ENCODE measurements around the gene ZNF180. TPM values are rescaled to one million over a fixed set of nuclear protein-coding genes. Genes with fewer than 3 reads are reported as not detected.
"Not testable (repeated sequence)": the region's sequence is repeated elsewhere in the genome, so short reads cannot be mapped to it uniquely, and the experiment has no call there.

Gene ZNF180
- total RNA-seq (2014; rRNA removed; shearing (Covaris generic)) = 12.1 and 12.3 TPM in 2 replicates

DNA sequence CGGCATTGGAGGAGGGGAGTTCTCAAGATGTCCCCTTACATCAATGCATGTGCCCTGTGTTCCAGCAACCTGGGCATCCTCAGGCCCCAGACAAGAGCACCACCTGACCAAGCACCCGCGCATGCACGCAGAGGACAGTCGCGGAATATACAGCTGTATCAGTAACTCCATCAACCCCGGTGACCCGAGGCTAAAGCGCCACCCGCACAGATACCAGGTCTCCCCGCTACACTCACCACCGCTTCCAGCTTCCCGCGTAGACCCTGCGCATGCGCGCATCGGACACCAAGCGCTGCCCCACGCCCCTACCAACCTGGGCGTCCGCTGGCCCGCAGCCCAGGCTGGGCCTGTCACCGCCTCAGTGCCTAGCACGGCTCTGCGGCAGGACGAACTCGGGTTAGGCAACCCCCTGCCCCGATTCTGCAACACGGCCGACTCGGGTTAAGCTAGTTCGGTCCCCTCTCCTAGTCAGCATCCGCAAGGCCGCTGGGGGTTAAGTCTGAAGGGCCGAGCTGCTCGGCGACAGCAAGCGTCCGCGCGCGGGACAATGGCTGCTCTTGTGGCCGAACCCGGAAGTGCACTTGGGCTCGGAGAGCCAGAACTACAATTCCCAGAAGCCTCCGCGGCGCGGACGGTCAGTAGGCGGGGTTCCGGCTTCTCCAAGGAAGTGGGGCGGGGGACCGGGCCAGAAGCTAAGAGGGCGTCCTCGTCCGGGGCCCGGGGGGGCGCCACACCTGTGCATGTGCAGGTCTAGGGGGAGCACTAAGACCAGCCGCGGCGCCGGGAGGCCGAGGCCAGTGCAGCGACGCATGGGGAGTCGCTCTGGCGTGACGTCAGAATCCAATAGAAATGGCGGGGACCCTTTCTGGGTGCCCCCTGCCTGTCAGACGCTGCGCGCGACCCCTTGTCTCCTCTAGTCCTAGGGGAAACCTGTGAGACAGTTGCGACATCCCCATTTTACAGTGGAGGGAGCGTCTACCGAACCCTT, at the start of gene ZNF180:
TSS of gene ZNF180 (minus strand) at position 561 of the 988 bp plus-strand sequence. CDS start 3,188 bp downstream, outside the sequence.
- peak; percentile 100 for DNase-seq (ENCODE audit: low spot score)

DNA sequence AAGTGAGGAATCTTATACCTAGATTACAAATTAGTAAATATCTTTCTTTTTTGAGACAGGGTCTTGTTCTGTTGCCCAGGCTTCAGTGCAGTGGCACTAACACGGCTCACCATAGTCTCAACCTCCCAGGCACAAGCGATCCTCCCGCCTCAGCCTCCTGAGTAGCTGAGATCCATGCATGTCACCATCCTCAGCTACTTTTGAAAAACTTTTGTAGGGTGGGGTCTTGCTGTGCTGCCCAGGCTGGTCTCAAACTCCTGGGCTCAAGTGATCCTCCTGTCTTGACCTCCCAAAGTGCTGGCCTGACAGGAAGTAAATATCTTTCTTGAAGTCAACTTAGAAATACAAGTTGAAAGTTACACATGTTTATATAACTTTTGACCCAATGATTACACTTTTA, 49.2 kb upstream of the ZNF180 start:
- no peak for DNase-seq (ENCODE audit: low spot score)

DNA sequence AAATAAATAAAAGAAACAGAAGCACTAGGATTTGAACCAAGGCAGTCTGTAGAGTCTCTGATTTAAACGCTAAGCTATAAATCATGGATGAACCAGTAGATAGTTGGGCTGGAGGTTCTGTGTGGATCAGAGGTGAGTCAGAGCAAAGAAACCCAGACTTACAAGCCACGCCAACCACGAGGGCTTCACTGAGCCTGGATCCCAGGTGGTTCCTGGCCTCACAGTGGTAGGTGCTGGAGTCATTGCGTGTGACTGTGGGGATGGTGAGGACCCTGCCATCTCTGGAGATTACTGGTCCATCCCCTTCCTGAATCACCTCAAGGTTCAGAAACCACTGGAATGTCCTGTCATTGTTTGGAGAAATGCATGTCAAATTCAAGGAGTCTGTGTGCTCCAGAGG, 48.4 kb upstream of the ZNF180 start:
- no peak for DNase-seq (ENCODE audit: low spot score)

DNA sequence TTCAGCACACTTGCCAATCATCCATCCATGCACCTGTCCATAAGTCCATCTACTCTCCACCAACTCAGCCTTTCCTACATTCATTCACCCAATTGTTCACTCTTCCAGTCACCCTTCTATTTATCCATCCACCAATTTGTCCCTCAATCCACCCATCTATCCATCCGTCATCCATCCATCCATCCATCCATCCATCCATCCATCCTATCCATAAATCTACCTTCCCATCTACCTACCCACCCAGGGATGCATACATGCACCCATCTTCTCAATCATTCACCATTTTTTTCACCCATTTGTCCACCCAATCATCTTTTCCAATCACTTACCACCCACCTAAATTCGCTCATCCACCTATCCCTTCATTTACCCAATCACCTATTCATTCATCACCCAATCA, 43.7 kb upstream of the ZNF180 start:
- no peak for DNase-seq (ENCODE audit: low spot score)

DNA sequence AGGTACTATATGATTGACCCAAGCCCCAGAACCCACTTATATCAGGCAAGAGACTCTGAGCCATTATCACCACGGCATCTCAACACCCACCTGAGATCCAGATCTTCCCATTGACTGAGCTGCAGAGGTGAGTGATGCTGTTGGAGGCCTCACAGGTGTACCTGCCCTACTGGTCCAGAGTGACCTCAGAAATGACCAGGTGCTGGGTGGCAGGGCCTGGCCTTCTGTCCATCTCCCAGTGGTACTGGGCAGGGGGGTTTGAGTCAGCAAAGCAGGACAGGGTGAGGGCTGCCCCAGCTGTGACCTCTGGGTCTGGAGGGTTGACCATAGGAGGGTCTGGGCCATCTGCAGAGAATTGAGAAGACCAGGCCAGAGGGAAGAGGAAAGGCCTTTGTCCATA, 42.3 kb upstream of the ZNF180 start:
- DNase-seq (ENCODE audit: low spot score) = no peak

DNA sequence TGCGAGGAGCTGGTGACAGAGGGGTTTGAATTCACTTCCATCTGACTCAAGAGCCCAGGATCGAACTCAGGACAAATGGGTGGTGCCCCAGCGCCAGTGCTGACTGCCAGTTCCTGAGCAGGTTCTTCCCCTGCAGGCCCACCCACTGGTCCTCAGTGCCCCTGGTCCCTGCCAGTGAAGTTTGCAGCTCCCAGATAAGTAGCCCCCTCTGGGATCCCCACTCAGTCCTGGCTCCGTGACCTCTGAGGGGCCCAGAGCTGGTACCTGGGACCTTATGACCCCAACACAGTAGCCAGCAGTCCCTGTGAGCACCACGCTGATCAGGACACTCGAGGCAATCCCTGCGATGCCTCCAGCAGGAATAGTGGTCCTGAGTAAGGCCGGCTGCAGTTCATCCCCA, 40.4 kb upstream of the ZNF180 start:
- DNase-seq (ENCODE audit: low spot score) = no peak

DNA sequence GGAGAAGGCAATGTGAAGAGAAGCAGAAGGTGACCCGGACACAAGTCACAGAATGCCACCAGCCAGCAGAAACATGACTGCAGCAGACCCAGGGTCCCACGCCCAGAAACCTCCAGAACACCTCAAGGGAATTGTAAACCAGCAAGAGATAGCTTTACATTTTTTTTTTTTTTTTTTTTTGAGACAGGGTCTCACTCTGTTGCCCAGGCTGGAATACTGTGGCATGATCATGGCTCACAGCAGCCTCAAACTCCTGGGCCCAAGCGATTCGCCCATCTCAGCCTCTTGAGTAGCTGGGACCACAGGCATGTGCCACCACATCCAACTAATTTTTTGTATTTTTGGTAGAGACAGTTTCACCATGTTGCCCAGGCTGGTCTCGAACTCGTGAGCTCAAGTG, 39.7 kb upstream of the ZNF180 start:
- DNase-seq (ENCODE audit: low spot score) = no peak

DNA sequence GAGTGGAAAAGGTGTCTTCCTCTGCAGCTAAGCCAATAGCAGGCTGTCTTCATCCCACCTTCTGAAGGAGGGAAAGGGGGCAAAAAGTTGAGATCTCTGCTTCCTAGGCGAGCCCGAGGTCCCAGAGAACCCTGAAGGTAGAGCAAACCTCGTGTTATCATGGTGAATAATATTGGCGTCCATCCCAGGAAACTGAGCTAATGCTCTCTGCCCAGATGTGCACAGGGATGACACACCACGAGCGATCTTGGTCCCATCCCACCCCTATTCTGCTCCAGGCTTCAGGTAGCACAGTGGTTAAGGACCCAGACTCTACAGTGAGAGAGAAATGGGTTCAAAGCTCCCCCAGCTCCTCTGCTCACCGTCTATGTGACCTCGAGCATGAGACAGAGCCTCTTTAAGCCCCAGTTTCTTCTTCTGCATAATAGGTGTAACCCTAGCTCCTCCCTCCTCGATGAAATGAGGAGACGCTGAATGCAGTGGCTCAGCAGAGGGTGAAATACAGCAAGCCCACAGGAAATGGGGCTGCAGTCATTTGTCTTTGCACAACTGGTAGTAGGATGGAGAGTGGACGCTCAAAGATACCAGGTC, 39.0 kb upstream of the ZNF180 start:
- no peak for DNase-seq (ENCODE audit: low spot score)

DNA sequence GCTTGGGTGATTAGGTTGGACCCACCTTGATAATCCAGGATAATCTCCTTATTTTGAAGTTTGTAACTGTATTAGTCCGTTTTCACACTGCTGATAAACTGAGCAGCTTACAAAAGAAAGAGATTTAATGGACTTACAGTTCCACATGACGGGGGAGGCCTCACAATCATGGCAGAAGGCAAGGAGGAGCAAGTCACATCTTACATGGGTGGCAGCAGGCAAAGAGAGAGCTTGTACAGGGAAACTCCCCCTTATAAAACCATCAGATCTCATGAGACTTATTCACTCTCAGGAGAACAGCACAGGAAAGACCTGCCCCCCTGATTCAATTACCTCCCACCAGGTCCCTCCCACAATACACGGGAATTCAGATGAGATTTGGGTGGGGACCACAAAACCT, 35.0 kb upstream of the ZNF180 start:
- DNase-seq (ENCODE audit: low spot score) = not testable (repeated sequence)

DNA sequence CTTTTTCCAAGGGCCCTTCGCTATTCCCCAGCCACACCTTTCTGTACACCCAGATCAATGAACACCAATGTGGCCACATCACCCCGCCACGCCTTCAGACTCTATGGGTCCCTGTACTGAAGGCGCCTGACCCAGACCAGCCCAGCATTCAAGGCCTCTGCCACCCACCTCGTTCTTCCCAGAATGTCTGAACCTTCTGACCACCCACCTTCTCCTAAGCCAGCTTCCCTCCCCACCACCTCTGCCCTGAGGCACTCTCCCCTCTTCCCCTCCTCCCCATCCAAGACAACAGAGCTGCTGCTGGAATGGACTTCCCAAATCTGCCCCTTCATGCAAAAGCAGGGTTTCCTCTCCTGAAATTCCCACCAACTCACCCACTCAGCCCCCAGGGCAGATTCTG, 32.5 kb upstream of the ZNF180 start:
- no peak for DNase-seq (ENCODE audit: low spot score)

DNA sequence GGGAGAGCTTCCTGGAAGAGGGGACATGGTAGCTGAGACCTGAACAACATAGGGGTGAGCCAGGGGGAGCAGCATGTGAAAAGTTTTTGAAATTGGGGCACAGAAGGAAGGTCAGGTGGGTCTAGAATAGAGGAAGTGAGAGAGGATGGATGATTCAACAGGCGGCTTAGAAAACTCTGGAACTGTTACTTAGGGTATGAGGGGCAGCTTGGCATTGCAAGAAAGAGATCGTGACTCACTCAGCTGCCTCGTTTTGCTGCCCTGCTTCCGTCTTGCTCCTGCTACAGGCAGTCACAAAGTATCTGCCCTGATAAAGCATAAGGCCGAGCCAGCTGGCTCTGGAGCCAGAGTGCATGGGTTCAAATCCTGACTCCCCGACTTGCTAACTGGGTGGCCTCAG, 30.5 kb upstream of the ZNF180 start:
- DNase-seq (ENCODE audit: low spot score) = no peak

DNA sequence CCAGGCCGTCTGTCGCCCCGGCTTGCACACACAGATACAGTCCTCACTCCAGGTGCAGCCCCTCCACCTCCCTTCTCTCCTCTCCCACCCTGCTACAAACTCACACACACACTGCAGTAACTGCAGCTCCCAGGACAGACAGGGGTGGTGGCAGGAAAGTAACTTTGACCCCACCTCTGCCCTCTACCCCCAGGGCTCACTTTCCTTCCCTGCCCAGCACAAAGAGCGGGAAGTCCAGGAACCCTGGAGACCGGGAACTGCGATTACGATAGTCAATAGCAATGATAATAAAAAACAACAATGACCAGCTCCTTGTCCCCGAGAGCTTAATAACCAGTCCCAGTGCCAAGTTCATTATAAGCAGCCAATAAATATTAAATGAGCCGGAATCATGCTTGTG, 29.2 kb upstream of the ZNF180 start, which contains the start of gene CEACAM20:
TSS of gene CEACAM20 (minus strand) at position 140 of the 400 bp plus-strand sequence. CDS start 166 bp downstream, outside the sequence.
- DNase-seq (ENCODE audit: low spot score) = no peak

DNA sequence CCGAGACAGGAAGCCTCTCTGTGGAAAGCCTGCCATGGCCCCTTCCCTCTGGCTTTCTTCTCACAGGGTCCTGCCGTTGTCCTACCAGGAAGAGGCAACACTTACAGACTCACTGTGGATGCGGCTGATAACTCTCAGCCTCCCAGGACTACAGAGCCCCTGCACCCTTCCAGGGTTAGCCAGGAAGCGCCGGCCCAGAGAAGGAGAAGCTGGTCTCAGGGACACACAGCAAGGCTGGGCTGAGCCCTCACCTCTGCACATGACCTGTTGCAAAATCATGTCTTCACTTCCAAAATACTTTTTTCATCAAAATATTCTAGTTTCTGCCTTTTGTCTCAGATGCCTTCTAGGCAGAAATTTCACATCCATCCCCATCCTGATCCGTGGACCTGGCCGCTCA, 27.2 kb upstream of the ZNF180 start:
- no peak for DNase-seq (ENCODE audit: low spot score)

DNA sequence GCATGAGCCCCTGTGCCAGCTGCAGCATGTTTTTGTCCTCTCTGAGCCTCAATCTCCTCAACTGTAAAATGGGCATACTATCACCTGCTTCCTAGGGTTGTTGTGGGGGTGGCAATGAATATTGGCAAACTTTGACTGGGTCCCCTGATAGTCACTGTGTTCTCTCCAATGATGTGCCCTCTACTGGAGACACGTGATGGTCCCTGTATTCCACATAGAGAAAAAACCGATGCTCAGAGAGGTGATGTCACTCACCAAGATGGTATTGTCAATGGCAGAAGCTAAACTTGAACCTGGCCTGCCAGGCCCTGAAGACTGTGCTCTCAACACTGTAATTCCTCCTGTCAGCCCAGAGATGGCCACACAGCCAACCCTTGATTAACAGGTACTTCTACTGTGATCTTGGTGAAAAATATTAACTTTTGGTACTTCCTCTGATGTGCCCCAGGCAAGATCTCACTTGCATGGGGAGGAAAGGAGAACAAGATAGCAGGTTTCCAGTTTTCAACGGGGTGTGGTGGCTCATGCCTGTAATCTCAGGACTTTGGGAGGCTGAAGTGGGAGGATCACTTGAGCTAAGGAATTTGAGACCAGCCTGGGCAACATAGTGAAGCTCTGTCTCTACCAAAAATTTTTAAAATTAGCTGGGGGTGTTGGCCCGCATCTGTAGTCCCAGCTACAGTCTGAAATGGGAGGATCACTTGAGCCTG, 25.6 kb upstream of the ZNF180 start:
- peak; percentile 8 for DNase-seq (ENCODE audit: low spot score)

DNA sequence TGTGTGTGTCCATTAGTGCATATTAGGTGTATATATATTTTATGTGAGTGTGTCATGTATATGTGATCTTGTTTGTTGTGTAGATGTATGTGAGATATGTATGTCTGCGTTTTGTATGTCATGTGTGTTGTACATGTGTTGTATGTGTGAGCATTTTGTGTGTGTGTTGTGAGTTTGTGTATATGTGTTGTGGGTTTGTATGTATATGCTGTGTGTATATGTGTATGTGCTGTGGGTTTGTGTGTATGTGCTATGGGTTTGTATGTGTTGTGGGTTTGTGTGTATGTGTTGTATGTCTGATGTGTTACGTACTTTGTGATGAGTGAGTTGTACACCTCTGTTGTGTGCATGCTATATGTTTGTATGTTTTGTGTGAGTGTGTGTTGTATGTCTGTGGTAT, 21.0 kb upstream of the ZNF180 start:
- DNase-seq (ENCODE audit: low spot score) = no peak

DNA sequence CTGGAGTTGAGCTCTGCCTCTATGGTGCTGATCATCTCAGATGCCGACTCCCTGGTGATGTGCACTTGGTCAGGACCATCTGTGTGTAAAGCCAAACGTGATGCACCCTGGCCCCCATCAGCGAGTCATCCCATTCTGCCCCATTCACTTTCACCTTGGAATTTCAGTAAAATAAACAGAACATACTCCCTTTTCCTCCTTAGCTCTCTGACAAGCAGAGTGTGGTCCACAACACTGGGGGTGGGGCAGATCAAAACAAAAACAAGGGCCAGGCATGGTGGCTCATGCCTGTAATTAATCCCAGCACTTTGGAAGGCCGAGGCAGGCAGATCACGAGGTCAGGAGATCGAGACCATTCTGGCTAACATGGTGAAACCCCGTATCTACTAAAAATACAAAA, 16.8 kb upstream of the ZNF180 start:
- DNase-seq (ENCODE audit: low spot score) = no peak

DNA sequence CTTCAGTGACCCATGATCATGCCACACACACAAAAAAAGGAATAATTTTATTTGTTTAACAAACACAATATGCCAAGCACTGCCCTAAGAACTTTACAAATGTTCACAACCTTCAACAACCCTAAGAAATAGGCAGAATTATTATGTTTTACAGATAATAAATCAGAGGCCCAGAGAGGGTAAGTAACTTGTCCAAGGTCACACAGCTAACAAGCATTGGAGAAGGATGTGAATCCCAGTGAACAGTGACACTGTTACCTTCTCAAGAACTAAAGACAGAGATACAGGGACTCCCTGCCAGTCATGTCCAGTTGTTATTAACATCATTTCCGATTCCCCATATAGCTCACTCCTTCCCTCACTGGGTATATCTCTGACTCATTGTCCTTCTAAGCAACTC, 15.6 kb upstream of the ZNF180 start:
- DNase-seq (ENCODE audit: low spot score) = no peak

DNA sequence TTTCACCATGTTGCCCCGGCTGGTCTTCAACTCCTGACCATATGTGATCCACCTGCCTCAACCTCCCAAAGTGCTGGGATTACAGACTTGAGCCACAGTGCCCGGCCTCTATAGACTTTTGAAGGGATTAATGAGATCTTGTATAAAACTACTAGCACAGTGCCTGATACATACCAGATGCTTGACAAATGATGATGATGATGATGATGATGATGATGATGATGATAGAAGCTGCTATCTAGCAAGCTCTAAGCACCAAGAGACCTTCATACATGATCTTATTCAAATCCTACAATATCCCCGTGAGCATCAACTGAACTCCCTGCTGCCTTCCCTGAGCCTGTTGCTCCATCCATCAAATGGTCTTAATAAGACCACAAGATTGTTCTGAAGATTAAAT, 14.7 kb upstream of the ZNF180 start:
- DNase-seq (ENCODE audit: low spot score) = no peak

DNA sequence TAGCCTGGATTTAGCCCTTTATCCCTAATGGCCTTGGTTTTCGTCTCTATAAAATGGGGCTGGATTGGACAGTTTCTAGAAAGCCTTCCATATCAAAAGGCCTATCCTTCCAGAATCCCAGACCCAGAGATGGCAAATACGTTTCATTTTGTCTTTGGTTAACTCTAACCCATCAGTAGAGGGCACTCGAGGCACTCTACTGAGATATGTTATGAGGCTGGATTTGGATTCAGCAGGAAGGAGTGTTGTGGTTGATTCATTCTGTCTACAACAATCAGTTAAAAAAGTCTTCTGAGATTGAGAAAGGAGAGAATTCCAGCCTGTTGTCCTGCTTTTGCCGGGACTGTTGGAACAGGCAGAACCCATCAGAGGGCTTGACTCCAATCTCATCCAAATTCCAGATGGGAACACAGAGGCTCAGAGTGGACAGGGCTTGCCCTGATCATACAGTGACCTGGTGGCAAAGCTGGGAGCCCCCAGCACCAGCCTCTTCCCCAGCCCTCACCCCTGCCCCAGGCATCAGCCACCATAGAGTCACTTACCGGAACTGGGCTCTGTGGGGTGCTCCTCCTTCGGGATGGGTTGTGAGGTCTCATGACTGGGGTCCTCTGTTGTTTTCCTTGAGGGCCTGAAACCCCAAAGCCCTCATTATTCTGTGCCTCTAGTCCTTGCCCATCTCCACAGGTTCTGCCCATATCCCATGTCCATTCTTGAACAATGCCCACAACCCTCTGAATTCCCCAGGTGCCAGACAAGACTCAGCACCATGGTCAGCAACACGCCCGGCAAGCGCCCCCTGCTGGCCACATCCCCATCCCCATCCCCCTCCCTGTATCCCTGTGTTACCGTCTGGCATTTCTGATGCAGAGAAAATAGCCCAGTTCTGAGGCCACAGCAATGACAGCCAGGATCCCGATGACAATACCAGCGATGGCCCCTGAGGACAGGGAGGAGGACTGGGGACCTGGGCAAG, 12.3 kb upstream of the ZNF180 start:
- peak; percentile 84 for DNase-seq (ENCODE audit: low spot score)

DNA sequence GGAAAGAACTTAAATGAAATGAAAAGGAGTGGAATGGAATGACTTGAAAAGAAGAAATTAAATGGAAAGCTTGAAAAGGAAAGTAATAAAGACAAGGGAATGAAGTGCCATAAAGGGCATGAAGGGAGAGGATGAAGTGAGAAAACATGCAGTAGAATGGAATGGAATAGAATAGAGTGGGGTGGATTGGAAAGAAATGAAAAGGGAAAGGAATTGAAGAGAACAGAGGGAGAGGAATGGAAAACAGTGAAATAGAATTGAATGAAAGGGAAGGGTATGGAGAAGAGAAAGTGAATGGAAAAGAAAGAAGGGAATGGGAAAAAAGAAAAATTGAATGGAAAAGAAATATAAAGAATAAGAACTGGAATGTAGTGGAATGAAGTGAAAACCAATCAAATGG, 9.2 kb upstream of the ZNF180 start:
- no peak for DNase-seq (ENCODE audit: low spot score)

DNA sequence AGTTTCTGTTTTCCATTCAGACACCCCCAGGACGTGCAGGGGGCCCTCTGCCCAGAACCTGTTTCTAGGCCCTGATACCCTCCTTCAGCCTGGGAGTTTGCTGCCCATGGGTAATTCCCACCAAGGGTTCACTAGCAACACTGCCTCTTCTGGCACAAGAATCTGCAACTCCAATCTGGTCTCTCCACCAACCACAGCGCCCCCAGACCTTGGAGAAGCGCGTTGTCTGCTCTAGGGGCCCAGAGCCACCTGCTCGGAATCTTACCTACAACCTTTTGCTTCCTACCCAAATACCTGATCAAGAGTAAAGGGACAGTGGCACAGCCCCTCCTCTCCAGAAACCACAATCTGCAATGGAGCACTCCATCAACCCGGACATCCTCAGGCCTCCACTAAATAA, 763 bp downstream of the ZNF180 start:
- no peak for DNase-seq (ENCODE audit: low spot score)
